GM18511 (cell line): Measurements from ENCODE around the gene GZMM.

Experiments used
- ATAC-seq: cut with Tn5 transposase; IDR thresholded peaks from one replicate; pipeline ENCODE4 v1.9.1; 2021; ENCODE audit warnings: mild to moderate bottlenecking, moderate library complexity; ENCODE audit not compliant: unreplicated experiment

The GZMM gene

DNA sequence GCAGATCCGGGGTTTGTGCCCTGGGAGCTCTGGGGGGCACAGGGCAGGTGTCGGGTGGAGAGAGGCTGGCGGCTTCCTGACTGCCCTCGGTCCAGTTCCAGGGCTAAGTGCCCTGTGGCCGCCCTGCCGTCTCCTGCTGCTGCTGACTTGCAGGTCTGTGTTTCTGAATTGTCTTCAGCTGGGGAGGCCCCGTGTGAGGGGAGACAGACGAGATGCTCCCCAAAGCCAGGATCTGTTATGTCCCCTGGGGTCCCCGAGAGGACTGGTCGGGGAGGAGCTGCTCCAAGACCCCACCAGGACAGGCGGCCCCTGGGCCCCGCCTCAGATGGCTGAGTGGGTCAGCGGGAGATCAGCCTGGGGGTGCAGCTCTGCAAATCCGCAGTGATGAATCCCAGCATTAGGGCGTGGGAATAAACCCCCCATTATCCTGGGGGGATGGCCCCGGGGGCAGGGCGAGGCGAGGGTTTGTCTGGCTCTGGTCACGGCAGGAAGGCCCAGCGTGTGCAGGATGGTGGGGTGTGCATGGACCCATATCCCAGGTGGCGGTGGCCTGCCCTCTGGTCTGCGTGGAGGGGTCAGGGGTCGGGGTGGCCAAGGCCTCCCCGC, 50.5 kb downstream of the GZMM start:
- ATAC-seq: no peak

GRCh38 chr19:595326-596262, 51.7 kb downstream of the GZMM start:
- ATAC-seq: no peak

- ATAC-seq: no peak
Observed at GRCh38 chr19:596263-596655, 52.4 kb downstream of the GZMM start.

DNA sequence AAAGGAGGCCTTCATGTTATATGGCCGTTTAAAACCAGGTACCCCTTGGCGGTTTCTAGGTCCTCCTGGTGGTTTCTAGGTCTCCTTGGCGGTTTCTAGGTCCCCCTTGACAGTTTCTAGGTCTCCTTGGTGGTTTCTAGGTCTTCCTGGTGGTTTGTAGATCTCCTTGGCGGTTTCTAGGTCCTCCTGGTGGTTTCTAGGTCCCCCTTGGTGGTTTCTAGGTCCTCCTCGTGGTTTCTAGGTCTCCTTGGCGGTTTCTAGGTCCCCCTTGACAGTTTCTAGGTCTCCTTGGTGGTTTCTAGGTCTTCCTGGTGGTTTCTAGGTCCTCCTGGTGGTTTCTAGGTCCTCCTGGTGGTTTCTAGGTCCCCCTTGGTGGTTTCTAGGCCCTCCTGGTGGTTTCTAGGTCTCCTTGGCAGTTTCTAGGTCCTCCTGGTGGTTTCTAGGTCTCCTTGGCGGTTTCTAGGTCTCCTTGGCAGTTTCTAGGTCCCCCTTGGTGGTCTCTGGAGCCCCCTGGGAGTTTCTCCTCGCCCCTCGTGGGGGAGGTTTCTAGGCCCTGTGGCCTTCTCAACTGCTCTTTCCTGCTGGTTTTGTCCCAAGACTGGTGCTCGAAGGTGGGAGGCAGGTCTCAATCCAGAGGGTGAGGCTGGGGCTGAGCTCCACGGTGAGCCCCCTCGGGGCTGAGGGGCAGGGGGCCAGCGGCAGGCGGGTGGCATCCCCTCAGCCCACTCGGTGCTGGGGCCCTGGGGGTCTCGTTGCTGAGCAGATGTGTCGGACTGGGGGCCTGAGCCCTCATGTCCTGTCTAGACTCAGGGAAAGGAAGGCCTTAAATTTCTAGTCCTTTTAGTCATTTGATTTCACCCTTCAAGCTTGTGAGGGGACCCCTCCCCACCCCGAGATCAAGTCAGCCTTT, 53.8 kb downstream of the GZMM start:
- ATAC-seq: no peak
